HL-60/S4 treated with retinoic acid at 250 ng/mL for 4 days and 3 days (cell line): ENCODE results near the gene TMEM37.

Source experiments
- in situ Hi-C: fragments of 300-500 bp; cut with MboI; formaldehyde crosslinking; loops from 2 replicates; pipeline ENCODE4 v1.7.0; 2022; ENCODE audit warnings: low sequenced_read_pairs

Gene TMEM37

DNA sequence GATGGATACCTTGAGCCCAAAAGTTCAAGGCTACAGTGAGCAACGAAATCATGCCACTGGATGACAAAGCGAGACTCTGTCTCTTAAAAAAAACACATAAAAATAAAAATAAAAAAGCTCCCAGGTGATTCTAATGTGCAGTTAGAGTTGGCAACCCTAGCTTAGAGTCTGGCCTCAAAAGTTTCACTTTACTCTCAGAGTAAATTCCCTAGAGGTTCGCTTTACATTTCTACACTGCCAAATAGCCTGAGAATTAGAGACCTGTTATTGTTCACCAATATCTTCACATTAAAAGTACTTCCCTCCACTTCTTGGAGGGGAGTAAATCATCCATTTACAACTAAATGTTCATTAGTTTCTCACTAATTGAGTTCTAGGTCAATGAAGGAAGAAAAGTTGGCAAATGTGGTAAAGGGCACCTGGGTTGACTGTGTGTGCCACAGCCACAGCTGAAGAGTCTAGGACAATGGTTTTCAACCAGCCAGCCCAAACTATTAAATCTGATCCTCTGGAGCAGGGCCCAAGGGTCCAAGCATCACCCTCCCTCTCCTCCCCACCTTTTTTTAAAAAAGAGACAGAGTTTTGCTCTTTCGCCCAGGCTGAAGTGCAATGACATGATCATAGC lies 15.2 kb upstream of the TMEM37 start:
- in situ Hi-C loops, result no loop called here

DNA sequence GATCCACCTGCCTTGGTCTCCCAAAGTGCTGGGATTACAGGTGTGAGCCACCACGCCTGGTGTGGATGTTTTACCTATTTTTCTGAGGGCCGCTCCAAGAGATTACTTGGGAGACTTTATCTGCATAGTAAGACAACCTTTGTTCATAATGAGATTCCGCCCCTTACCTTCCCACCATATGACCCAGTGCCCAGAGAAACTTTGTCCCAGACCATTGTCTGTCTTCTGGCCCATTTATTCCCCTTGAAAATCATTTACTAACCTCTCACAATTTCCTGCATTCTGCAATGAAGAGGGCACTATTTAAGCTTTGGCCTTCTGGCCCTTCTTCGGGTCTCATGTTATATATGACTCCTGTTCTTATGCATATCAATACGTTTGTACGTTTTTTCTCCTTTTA lies 13.7 kb upstream of the TMEM37 start:
- in situ Hi-C loops, result no loop called here

DNA sequence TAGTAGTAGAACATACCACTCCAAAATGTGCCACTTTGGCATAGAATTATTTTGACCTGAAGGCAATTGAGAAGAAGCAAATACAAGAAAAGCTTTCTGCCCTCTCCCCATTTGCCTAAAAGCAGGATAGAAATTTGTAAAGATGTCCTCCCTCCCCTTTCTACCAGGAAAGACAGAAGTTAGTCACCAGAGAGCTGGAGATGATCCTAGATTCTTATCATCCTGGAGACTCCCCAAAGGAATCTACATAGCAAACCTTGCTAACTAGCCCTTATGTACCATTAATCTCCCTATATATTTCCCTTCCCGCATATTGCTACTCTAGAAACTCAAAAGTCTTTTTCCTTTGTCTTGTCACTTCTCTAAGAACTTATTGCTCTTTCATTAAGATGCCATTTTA lies 12.6 kb upstream of the TMEM37 start:
- in situ Hi-C loops, result no loop called here

DNA sequence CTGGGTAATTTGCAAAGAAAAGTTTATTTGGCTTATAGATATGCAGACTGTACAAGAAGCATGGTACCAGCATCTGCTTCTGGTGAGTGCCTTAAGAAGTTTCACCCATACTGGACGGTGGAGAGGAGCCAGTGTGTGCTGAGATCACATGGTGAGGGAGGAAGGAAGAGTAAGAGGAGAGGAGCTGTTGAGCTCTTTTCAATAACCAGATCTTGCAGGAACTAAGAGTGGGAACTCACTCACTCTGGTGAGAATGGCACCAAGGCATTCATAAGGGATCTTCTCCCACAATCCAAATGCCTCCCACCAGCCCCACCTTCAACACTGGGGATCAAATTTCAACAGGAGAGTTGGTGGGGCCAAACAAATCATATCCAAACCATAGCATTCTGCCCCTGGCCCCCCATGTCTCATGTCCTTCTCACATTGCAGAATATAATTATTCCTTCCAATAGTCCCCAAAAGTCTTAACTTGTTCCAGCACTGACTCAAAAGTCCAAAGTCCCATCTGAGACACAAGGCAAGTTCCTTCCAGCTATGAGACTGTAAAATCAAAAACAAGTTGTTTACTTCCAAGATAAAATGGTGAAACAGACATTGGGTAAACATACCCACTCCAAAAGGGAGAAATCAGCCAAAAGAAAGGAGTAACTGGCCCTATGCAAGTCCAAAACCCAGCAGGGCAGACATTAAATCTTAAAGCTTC lies 11.7 kb upstream of the TMEM37 start:
- in situ Hi-C loops, result loop anchor here (10.0 kb wide), 1 partner anchor 55 kb away; no protein-coding TSS in a partner anchor

DNA sequence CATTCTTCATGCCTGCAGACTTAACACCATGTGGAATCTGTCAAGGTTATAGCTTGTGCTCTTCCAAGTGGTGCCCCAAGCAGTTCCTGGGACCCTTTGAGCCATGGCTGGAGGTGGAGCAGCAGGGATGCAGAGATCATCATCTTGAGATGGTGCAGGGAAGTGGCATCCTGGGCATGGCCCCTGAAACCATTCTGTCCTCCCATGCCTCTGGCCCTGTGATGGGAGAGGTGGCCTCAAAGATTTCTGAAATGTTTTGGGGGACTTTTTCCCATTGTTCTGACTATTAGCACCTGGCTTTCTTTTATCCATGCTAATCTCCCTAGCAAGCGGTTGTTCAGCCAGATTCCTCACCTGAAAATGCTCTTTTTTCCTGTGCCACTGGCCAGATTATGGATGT lies 10.3 kb upstream of the TMEM37 start:
- in situ Hi-C loops, result loop anchor here (10.0 kb wide), 1 partner anchor 53 kb away; no protein-coding TSS in a partner anchor

DNA sequence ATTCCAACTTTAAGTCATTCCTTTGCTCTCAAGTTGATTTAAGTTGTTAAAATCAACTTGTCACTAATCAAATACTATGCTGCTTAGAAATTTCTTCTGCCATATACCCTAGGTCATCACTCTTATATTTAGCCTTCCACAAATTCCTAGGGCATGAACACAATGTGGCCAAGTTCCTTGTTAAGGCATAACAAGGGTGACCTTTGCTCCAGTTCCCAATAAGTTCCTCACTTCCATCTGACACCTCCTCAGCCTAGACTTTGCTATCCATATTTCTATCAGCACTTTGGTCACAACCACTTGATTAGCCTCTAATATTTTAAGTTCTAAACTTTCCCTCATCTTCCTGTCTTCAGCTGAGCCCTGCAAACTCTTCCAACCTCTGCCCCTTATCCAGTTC lies 9.9 kb upstream of the TMEM37 start:
- in situ Hi-C loops, result loop anchor here (10.0 kb wide), 1 partner anchor 53 kb away; no protein-coding TSS in a partner anchor

DNA sequence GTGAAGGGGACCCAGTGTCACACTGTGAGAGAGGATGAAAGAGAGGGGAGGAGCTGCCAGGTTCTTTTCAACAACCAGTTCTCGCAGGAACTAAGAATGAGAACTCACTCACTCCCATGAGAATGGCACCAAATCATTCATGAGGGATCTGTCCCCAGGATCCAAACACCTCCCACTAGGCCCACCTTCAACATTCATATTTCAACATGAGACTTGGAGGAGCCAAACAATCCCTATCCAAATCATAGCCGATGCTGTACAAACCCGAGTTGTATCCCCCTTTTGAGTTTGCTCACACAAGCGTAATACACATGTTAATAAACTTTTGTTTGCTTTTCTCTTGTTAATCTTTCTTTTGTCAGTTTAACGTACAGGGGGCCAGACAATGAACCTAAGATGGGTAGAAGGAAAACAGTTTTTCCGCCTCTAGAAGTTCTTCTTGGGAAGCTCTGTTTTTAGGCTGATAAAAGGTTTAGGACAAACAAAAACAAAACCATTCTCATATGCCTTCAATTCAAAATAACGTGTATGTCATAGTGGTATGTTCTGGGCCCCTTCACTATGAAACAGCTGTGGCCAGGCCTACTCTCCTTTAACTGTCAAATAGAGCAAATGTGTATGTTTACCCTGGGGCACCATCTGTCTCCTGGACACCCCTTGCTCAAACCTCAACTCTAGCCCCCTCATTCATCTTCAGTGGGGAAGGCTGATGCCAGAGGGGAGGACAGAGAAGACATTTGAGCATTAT lies 9.1 kb upstream of the TMEM37 start:
- in situ Hi-C loops, result loop anchor here (10.0 kb wide), 1 partner anchor 52 kb away; no protein-coding TSS in a partner anchor

DNA sequence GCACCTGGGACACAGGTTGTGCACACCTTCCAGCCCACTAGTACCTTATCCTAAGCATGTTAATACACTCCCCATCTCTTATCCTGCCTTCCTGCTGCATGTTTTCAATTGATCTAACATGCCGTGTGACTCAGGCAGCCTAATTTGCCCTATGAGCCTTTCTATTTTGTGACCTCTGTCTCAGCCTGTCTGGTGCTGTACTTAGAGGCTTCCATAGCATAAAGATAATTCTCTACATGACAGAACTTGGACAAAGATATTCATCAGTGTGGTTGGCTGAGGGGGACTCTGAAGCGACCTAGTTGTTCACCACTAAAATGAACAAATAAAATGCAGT lies 8.6 kb upstream of the TMEM37 start:
- in situ Hi-C loops, result loop anchor here (10.0 kb wide), 1 partner anchor 52 kb away; no protein-coding TSS in a partner anchor

DNA sequence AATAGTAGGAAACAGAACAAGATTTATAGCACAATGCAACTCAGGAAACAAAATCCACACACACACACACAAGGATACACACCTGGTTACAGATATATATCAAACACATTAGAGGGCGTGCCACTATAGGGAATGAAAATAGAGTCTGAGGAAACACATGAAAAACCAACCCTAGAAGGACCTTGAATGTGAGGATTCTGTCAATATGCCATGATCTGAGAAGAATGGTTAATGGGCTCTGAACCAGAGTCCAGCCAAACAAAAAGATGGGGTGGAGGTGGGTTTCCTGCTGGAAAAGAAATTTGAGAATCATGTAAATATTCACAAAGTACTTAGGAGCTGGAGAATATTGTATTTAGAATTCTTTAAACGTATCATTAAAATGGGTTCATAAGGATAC lies 7.8 kb upstream of the TMEM37 start:
- in situ Hi-C loops, result loop anchor here (10.0 kb wide), 1 partner anchor 51 kb away; no protein-coding TSS in a partner anchor

DNA sequence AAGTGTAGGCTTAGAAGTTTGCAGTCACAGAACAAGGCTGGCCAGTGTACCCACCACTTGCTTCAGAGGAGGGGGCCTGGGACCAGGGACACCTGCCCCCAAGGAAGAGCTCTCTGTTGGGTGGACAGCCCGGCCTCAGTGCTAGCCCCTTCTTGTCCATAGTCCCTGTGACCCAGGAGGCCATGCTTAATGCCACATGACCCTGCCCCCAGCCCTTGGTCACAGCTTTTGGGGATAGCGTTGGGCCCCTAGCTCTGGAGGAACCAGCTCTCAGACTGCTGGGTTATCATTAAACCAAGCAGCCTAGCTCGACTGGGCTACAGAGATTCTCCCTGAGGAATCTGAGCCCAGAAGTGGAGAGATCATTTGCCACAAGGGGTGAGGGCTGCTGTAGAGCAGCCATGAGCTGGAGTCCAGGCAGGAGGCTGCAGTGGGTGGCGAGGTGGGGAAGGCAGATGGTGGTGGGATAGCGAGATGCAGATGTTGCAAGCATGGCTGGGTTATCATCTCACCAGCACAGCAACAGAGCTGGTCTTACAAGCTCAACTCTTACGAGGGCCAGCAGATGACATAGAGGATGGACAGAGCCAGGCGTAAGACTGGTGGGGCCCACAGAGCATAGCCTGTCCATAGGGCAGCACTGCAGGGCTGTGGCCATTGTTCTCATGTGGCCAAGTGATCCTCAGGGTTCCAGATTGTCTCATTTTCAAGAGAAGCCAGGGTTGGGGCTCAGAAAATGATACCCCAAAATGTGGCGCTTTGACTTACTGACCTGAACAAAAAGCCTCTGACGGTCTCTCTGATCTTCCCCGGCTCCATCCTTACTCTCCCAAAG lies 7.2 kb upstream of the TMEM37 start:
- in situ Hi-C loops, result loop anchor here (10.0 kb wide), 1 partner anchor 50 kb away; no protein-coding TSS in a partner anchor

DNA sequence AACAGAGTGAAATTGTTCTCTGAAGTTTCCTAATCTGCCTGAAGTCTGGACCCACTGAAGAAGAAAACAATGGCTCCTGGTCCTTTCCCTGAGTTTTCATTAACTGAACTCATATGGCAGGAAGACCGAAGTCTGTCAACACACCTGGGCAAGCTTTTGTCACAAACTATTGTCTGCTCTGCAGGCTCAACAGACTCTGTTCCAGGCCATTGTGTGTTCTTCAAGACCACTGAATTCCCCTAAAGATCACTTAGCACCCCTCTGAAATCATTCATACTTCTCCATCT lies 6.6 kb upstream of the TMEM37 start:
- in situ Hi-C loops, result loop anchor here (10.0 kb wide), 1 partner anchor 50 kb away; no protein-coding TSS in a partner anchor

DNA sequence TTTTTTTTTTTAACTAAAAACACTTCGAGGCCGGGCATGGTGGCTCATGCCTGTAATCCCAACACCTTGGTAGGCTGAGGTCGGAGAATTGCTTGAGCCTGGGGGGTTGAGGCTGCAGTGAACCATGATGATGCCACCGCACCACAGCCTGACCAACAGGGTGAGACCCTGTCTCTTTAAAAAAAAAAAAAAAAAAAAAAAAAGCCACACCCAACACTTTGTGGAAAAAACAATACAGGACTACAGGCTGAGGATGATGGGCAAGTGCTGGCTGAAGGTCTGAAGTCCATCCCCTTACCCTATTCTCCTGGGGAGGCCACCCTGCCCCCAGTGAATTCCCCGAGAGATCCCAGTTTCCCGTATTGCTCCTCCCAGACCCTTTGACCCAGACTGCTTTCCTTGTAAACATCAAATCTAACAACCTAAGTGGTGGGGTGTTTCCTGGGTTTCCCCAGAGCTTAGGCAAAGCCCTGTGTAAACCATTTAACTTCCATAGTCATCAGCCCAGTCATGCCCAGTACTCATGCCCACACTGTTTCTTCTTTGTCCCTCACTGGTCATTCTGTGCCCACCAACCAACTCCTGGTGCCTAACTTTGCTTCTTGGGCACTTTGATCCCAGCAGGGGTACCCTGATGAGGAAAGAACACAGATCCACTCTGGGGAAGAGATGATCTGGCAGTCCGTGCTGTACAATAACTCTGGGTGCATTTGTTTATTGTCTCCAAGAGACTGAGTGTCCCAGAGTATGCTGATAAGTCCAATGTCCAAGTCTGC lies 5.8 kb upstream of the TMEM37 start:
- in situ Hi-C loops, result loop anchor here (10.0 kb wide), 1 partner anchor 49 kb away; no protein-coding TSS in a partner anchor

DNA sequence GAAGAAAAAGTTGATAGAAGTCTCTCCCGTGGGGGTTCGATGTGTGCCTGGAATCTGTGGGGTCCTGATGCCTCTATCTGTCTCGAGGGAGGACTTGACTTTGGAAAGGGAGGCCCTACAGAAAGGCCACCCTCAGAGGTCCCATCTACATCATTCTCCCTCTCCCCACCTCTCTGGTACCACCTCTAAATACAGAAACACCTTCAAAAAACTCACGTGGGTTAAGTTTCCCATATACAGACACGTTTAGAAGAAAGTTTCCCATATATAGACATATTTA lies 5.3 kb upstream of the TMEM37 start:
- in situ Hi-C loops, result loop anchor here (10.0 kb wide), 1 partner anchor 48 kb away; no protein-coding TSS in a partner anchor

DNA sequence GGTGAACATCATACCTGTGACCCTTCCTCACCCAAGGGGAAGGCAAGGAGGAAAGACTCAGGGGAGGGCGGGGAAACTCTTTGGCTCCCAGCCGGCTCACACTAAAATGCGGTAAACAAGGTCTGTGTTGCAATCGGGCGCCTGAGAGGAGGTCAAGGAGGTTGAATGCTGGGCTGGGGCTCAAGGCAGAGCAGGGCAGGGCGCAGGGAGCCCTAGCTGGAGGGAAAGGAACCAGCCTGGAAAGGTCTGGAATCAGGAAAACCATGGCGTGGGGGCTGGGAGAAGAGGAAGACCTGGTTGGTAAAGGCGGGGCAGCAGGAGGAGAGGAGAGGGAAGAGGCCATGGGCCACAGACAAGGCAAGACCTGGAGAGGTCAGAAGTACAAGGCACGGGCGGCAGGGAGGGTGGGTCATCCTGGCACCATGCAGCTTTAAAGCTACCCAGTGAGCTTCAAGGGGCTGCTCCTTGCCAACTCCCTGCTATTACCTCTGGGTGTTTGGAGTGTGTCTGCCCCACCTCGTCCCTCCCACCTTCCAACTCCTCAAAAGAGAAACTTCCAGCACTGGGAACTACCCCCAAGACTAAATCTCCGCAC lies 4.8 kb upstream of the TMEM37 start:
- in situ Hi-C loops, result loop anchor here (10.0 kb wide), 1 partner anchor 48 kb away; no protein-coding TSS in a partner anchor

DNA sequence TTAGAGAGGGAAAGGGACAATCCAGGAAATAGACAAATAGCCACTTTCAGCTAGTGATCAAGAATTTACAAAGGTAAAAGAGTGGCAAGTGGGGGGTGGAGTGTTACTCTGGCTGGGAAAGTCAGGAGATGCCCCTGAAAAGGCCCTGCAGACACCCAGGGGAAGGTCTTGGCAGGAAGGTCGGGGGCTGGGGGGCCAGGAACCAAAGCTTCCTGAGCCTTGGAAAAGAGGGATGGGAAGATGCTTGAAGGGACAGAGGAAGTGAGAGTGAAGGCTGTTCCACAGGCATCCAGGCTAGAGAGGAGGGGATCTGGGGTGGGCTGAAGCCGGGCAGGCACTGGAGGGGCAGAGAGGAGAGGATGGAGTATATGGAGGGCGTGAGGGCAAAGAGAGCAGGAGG lies 3.9 kb upstream of the TMEM37 start:
- in situ Hi-C loops, result loop anchor here (10.0 kb wide), 1 partner anchor 47 kb away; no protein-coding TSS in a partner anchor

DNA sequence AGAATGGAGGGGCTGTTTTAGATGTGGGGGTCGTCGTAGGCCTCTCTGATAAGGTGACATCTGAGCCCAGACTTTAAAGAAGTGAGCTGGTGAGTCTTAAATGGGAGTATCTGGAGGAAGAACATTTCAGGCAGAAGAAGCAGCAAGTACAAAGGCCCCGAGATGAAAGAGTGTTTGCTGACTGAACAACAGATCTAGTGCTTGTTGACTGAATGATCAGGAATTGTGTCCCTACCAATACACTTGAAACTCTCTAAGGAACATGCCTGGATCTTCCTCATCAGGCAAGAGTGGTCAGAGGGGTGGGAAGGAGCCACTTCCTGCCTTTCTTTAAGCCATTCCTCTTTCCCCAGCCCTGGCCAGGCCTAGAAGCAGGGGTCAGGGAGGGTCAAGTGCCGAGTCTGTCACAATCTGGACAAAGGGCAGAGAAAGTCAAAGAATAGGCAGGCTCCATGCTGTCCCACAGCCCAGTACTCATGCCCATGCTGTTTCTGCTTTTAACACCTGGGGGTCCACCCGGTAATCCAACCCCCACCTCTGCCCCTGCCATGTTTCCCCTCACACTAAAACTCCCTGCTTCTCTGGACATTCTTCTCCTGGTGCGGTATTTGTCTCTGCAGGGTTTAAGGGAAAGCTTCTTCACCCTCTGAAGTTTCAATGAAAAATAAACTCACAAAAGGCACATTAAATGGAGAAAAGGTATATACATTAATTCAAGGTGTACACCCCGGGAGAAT lies 3.0 kb upstream of the TMEM37 start:
- in situ Hi-C loops, result loop anchor here (10.0 kb wide), 1 partner anchor 46 kb away; no protein-coding TSS in a partner anchor

DNA sequence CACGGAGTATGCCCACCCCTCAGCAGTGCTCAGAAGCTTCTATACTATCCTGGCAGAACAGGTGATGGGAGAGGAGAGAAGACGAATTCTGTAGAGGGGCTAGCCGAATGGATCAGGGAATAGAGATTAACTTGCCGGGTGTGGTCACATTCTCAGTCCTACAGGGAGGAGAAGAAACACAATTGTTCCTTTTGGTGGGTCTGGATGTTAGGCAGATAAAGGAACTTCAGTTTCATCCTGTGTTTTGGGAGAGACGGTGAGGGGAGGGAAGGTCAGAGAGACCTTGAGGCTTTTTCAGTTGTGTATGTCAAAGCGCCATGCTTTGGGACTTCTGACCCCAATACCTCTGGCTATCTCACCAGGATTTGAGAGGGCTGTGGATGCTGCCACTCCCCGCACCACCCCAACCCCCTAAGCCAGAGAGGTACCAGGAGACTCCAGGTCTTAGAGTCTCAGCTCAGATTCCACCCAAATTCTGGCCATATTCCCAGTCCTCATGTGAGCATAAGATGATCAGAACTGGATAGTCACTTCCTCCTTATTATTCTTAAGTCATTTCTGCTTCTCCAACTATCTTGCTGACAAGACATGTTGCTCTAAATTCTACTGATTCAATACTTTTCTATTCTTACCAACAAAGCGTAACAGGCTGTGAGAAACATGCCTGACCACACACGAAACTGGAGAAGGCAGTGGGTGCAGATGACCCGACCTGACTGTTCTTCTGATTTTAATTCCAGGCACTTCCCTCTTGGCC lies 2.3 kb upstream of the TMEM37 start:
- in situ Hi-C loops, result loop anchor here (10.0 kb wide), 1 partner anchor 45 kb away; no protein-coding TSS in a partner anchor

DNA sequence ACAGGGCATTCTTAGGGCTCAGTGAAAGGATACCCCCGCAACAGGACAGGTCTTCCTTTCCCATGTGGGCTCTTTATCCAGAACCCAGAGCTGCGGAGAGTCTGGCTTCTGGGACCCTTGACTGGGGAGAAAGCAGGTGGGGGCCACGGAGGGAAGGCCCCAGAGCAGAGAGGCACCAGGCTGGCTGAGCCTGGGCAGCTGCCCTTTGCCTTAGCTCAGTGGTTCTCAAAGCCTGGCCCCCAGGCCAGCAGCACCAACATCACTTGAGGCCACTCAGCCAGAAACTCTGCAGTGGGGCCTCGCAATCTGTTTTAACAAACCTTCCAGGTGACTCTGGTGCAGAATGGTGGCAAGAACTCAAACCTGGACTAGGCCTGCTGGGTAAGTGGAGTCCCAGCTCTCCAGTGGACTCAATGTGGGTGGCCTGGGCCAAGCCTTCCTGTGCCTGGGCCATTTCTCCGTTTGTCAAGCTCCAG lies 1.6 kb upstream of the TMEM37 start:
- in situ Hi-C loops, result no loop called here
